GM18511 (cell line): ENCODE measurements around the gene RAB7A.

Experiments used
- ATAC-seq: cut with Tn5 transposase; IDR thresholded peaks from one replicate; pipeline ENCODE4 v1.9.1; 2021; ENCODE audit warnings: mild to moderate bottlenecking, moderate library complexity; ENCODE audit not compliant: unreplicated experiment

Gene RAB7A

DNA sequence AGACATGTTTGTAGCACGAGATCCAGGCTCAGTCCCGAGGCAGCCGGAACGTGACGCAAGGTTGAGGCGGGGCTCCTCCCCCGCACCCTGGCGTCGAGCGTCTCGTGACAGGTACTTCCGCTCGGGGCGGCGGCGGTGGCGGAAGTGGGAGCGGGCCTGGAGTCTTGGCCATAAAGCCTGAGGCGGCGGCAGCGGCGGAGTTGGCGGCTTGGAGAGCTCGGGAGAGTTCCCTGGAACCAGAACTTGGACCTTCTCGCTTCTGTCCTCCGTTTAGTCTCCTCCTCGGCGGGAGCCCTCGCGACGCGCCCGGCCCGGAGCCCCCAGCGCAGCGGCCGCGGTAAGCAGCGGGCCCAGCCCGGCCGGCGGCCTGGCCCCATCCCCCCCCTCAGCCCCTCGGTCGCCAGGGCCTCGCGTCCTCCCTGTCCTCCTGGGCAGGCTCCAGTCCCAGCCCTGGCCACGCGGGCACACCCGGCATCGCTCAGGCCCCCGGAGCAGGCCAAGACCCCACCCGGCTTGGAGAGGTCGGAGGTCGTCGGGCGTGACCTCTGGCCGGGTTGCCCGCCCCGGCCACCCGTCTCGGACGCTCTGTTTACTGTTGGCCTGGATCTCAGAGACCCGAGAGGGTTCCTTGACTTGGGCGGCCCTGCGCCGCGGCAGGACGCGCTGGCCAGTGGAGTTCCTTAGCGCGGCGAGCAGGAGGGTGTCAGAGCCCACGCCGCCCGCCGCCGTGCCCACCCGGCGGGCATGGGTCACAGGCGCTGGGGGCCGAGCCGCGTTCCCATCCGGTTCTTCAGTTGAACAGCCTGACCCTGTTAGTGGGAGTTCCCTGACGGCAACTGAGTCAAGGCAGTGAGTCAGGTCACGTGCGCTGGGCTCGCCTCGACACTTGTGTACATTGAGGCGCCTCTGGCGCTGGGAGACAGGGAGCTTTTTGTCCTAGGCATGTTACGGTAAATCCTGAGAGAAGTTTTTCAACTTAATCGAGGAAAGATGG lies at the start of gene RAB7A:
Gene RAB7A (plus strand): TSS at position 161 of the 994 bp plus-strand sequence. CDS start 69,185 bp downstream, outside the sequence.
- ATAC-seq: peak; percentile 94

GRCh38 chr3:128679338-128679737 lies 46.6 kb upstream of the RAB7A start:
- ATAC-seq: no peak

DNA sequence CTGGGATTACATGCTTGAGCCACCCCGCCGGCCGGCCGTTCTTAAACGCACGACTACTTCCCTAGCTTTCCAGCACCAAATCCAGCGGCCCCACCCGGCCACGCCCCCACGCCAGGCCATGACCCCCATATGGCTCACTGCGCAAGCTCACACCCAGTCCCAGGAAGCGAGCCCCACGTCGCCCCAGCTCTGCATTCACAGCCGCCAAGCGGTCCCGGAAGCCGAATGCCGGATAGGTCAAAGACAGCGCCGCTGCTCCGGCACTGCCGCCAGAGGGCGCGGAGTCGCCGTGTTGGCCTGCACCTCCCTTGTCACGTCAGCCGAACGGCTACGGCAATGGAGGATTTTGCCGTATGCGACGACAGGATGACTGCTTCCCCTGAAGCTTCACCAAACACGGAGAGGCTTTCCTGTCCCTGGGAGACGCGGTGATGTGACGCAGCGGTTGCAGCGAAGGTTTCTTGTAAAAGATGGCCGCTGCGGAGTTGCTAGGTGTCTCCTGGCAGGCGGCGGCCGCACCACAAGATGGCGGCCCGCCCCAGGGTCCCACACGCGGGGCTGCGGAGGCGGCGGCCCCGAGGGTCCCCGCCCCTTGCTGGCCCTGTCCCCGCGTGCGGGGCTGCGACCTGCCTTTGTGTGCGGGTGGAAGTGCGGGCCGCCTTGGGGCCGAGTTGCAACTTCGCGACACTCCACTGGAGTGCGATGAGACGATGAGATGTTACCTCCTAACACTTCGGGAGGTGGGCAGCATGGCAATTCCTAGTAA lies 45.2 kb upstream of the RAB7A start:
- peak; percentile 94 for ATAC-seq

DNA sequence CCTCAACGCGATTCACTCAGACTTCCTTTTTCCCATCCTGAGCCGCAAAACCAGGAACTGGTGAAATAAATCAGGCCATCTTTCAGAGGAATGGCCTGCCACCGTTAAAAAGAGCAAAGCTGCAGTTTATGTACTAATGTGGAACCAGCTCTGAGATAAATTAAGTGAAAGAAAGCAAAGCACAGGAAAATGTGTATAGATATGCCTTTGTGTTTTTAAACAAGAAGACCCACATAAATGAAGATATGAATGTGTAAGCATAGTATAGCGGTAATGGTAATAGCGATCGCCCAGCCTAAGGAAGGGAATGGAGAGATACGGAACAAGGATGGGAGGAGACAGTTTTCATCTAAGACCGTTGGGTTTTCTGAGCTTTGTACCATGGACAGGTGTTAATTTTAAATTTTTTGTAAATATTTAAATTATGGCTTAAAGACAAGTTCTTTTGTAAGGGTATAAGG lies 44.6 kb upstream of the RAB7A start:
- ATAC-seq: no peak

DNA sequence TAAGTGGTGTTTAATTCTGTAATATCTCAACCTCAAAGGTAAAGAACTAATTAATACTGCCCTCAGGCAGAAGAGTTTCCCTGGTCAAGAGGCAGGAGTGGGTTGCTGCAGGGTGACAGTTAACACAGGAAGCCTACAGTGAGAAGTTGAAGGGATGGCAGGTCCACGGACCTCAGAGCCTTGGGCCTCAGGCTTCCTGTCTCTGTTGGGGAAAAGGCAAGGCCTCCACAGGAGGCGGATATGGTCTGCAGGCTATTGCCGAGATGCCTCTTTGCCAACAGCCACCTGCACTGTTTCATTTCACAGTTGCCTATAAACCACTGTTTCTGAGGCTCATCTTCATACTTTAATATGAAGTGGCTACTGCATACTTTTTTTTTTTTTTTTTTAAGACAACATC lies 42.0 kb upstream of the RAB7A start:
- ATAC-seq: no peak

DNA sequence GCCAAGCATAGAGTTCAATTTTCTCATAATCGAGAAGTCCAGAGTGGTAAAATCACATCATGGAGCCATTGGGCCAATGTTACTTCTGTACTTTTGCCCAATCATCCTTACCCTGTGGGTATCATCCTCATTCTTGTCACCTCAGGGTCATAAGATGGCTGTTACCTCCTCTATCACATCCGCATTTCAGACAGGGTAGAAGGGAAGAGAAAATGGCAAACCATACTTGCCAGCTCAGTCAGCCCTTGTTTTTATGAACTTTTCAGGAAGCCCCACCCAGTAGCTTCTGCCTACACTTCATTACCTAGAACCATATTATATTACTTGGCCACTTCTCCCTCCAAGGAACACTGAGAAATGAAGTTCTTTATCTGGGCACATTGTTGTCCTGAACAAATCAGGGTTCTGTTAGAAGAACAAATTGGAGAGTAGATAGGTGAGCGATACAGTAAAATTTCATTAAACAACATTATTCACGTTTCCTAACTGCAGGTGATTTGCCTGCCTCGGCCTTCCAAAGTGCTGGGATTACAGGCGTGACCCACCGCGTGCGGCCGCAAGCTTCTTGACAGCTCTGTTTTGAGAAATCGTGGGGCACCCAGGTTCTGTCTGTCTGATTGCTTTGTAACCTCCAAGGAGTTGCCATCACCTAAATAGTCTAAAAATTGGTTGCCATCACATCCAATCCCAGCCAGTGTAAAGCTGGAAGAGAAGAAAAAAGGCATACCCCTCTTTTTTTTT lies 40.8 kb upstream of the RAB7A start:
- ATAC-seq: no peak

GRCh38 chr3:128686465-128686864 lies 39.5 kb upstream of the RAB7A start:
- ATAC-seq: no peak

GRCh38 chr3:128689060-128689459 lies 36.9 kb upstream of the RAB7A start:
- ATAC-seq: no peak

DNA sequence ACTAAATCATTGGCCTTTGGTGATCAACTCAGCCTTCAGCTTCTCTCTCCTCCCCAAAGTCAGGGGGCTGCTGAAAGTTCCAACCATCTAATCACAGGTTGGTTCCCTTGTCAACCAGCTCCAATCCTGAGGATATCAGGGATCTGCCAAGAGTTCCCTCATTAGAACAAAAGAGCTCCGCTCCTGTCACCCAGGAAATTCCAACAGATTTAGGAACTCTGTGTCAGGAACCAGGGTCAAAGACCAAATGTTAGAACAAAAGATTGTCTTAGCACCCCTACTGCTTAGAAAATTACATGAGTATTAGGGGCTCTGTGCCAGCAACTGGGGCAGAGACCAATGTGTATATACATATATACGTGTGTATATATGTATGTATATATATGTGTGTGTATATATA lies 32.3 kb upstream of the RAB7A start:
- ATAC-seq: no peak

GRCh38 chr3:128697341-128697740 lies 28.6 kb upstream of the RAB7A start:
- no peak for ATAC-seq

DNA sequence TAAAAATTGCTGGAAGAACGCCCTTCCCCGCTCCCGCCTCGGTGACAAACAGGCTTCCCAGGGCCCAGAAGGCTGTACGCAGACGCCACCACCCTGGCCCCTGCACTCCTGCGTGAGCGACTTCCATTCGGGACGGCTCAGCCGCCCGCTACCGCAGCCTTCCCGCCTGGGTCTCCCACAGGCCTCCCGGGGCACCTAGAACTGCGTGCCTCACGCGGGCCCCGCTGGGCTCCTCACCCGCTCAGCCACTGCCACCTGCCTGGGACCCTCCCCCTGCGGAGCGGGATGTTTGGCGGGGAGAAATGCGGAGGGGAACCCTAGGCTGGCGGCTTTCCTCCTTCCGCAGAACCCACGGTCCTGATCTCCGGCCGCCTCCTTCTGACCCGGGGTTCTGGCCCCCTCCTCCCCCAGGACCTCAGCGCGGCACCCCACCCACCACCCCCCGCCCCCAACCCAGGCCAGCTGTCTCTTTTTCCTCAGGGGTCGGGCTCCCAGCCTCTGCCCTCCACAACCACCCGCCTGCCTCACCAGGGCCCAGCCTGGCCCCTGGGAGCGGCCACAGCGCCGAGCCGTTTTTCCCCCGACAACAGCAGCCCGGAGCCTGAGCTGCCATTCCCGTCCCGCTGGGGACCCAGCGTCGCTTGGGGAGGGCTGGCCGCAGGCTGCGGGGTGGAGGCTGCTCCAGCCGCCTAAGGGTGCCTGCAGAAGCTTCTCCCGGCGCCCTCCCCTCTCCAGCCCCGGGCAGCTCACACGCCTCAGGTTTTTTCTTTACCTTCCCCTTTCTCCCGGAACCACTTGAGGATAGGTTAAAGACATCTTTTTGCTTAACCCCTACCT lies 27.6 kb upstream of the RAB7A start:
- ATAC-seq: no peak

GRCh38 chr3:128701342-128702212 lies 24.4 kb upstream of the RAB7A start:
- no peak for ATAC-seq

- no peak for ATAC-seq
These were observed 23.6 kb upstream of the RAB7A start for GRCh38 chr3:128702391-128702790.

GRCh38 chr3:128703561-128703960 lies 22.4 kb upstream of the RAB7A start:
- no peak for ATAC-seq

DNA sequence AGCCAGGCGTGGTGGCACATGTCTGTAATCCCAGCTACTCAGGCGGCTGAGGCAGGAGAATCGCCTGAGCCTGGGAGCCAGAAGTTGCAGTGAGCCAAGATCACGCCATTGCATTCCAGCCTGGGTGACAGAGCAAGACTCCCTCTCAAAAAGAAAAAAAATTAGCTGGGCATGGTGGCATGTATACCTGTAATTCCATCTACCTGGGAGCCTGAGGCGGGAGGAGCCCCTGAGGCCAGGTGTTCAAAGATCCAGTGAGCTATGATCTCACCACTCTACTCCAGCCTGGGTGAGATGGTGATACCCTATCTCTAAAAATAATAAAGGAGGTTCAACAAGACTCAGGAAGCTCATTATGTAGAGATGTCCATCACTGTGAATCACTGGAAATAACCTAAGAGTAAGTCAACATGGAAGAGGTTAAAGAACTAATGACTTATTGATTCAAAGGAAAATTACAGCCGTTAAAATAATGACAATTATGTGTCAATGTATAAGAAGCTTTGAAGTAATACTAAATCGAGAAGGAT lies 19.8 kb upstream of the RAB7A start:
- no peak for ATAC-seq

- no peak for ATAC-seq
These were observed 18.0 kb upstream of the RAB7A start for GRCh38 chr3:128707928-128708494.

DNA sequence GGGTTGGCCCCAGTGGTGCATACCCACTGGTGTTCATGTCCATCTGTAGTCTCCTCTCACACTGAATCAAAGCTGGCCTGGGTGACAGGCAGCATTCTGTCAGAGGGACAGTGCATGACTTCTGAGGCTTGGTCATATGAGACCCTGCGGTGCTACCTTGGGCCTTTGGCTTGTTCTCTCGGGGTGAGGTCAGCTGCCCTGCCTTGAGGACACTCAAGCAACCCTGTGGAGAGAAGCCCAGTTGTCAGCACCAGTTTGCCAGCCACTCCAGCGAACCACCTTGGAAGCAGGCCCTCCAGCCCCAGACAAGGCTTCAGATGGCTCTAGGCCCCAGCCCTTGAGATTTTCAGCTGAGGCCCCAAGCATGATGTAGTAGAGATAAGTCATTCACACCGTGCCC lies 16.9 kb upstream of the RAB7A start:
- no peak for ATAC-seq

DNA sequence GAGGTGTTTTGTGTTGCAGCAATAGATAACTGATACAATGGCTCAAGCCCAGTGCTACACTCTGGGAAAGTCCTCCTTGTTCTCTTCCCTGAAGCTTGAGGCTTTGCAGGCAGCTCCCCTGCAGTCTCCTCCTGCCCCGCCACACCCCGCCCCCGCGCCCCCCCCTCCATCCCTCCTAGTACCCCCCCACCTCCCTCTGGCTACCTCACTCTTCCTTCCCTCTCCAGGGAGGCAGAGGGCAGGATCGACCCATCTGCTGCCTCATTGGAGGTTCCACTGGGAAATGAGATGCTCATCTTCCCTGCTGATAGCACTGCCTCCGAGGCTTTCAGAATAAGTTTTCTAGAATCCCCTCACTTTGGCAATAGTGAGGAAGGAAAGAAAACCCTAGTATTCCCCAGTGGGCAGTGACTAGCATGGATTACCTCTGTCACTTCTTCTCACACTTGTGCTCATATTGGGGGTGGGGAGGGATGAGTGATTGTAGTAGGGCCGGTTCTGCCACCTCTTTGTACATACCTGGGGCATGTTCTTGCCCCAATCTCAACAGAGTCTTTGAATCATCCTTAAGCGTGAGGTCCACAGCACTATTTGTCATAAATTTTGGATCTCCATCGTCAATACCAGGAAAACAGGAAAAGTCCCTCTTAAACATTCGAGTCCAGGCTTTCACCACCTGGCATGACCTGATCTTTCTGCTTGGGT lies 16.3 kb upstream of the RAB7A start:
- ATAC-seq: no peak
